Measurements from ENCODE around the gene ELL.

- no peak; the same call in 1 of the 2 replicates for TF ChIP-seq EZH2phosphoT487 (conservative IDR thresholded peaks at IDR 0.05; ENCODE audit: low read length)
- no peak for TF ChIP-seq CTCF (IDR thresholded peaks at IDR 0.05; ENCODE audit: insufficient read depth, low read length, poor library complexity, severe bottlenecking)
Observed at GRCh38 chr19:18416778-18417249, 105.1 kb downstream of the ELL start.
